Inferior parietal cortex (tissue), 1 donor: ENCODE measurements around the gene GRM4.

Experiments used
- DNase-seq: peaks from one replicate; pipeline ENCODE4 v3.0.0-alpha.2; 2016; ENCODE audit errors: extremely low spot score

The GRM4 gene

DNA sequence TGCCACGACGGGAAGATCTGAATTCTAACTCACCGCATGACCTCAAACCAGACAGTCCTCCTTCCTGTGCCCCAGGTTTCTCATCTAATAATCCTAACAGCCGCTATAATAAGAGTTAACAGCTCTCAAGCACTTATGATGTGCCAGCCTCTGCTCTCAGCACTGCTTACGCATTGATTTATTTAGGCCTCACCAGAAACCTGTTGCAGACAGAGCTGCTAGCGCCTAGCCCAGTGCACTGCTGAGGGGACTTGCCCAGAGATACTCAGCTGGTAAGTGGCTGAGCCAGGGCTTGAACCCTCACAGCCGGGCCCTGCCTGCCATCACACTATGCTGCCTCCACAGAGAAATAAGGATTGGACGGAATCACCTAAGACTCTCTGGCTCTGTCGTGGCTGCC is 37.7 kb downstream of the GRM4 start:
- no peak for DNase-seq

DNA sequence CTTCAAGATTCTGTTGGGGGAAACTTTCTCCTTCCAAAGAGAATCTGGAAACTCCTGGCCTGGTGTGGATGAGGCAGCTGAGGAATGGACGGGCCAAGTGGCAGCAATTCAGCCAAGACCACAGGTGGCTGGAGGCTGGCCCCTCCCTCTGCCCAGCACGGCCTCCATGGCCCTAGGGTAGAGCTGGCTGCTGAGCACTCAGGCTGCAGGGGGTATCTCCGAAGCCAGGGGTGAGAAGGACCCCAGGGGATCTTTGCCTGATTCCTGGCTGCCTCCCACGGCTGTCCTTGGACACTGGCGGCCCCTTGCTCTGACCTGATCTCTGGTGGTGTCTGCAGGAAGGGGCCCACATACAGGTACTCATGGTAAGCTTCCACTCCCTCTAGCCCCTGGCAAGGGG is 39.0 kb downstream of the GRM4 start:
- no peak for DNase-seq

DNA sequence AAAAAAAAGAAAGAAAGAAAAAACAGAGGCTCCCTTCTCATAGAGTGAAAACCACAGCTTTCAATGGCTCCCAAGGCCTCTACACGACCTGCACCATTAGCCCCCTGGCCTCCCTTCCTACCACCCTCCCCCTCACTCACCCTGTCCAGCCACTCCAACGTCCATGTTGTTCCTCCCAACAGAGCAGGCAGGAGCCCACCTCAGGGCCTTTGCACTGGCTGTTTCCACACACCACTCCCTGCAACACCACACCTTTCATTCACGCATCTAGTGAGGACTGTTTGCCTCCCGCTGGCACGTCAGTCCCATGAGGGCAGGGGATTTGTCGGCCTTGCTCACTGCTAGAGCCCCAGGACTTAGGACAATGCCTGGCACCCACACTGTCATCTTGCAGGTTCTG is 39.5 kb downstream of the GRM4 start:
- DNase-seq, result no peak

DNA sequence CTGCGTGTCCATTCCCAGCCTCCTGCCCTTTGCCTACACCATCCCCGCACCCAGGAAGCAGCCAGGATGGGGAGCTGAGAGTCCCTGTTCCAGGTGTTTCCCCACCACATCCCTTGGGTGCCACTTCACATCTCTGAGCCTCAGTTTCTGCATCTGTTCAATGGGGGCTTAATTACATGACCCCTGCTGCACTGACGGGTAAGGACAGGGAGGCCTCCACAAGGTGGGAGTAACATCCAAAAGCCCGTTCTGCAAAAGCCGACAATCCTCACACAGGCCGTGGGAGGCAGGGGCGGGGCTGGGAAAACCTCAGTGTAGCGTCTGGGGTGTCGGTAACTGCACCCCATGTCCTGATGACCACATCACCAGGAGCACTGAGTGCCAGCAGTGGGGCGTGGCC is 41.3 kb downstream of the GRM4 start:
- DNase-seq, result no peak

DNA sequence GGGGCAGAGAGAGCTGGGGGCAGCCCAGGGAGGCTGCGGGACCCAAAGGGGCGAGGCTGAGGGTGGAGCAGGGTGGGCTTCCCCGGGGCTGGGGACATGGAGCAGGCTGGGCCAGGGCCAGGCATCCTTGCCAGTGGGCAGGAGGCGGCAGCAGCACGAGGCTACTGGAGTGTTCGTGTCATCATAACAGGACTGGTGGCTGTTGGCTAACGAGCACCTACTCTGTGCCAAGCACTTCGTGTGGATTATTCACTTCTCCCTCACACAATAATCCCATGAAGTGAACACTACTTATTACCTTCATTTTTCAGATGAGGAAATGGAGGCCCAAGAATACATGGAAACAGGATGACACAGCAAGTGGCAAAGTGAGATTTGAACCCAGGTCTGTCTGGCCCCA is 41.7 kb downstream of the GRM4 start:
- DNase-seq, result no peak

DNA sequence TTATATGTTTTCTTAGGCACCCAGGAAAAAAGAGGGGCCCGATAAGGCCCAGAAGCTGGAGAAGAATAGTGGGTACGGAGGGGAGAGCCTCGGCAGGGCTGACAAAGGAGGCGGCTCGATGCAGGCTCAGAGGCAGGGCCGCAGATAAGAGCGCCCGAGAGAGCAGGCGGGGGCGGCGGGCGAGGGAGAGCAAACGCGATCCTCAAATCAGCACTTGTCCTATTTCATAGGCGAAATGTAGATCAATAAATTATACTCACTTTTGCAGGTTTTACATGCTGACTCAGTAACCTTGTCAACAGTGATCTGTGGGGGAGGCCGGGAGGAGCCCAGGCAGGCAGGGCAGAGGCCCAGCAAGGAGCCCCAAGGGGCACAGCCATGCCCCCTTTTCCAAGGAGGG is 42.6 kb downstream of the GRM4 start:
- DNase-seq, result no peak

DNA sequence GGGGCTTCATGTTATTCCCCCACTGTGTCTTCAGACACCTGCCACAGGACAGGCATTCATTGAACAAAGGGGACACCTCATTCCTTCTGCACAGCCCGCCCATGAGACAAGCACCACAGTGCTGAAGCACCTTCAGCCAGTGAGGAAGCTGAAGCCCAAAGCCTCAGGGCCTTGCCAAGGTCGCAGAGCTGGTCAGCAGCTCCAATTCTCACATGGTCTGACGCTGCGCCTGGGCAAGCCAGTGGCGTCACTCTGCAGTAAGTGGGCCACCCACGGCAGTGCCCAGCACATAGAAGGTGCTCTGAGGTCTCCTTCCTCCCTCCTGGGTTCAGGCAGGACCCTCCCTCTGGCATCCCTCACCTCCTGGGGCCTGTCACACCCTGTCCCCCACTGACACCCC is 43.2 kb downstream of the GRM4 start:
- no peak for DNase-seq

DNA sequence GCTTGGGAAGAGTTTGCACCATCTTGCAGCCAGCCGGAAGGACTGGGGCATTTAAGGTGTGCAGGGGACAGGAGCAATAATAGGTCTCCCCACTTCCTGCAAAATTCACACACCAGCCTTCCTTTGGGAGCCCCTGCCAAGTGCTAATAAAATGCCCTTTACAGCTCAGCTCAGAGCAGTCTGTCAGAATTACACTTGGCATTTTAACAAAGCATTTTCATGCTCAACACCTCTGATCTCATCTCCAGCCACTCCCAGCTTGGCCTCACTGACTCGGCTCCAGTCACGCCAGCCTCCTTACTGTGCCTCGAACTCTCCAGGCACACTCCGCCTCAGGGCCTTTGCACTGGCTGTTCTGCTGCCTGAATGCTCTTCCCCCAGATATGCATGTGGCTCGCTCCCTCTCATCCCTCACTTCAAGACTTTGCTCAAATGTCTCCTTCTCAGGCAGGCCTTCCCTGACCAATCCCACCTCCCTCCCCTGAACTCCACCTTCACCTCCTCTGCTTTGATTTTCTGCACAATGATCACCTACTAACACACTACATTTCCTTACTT is 43.7 kb downstream of the GRM4 start:
- no peak for DNase-seq

DNA sequence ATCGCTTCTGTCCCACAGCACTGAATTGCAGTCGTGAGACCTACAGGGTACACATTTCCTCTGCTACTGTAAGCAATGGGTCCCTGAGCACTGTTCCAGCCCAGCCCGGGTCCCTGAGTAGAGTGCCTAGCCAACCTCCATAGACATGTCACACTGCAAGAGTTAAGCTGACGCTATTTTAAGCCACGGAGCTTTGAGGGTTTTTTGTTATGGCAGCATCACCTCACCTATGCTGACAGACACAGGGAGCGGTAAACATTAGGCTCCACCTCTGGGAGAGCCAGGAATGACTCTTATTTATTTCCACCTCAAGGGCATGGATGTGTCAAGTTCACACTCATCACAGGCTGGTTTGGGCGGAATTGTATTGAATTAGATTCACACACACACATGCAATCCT is 45.1 kb downstream of the GRM4 start:
- DNase-seq, result no peak

DNA sequence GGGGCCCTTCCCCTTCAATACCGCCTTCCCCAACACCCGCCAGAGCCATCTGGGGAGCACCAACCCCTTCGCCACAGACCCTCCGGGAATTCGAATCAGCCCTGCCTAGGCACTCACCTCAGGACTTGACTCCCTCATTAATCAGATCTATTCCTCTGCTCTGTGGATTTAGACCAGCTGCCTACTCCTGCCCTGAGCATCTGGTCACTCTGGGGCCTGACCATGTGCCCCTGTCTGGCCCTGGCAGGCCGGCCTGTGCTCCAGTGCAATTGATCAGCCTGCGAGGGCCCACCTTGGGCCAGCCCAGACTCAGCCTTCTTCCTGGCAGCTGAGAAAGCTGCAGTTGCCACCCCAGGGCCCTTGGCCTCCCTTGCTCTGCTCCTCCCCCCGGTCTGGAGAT is 46.0 kb downstream of the GRM4 start:
- no peak for DNase-seq

DNA sequence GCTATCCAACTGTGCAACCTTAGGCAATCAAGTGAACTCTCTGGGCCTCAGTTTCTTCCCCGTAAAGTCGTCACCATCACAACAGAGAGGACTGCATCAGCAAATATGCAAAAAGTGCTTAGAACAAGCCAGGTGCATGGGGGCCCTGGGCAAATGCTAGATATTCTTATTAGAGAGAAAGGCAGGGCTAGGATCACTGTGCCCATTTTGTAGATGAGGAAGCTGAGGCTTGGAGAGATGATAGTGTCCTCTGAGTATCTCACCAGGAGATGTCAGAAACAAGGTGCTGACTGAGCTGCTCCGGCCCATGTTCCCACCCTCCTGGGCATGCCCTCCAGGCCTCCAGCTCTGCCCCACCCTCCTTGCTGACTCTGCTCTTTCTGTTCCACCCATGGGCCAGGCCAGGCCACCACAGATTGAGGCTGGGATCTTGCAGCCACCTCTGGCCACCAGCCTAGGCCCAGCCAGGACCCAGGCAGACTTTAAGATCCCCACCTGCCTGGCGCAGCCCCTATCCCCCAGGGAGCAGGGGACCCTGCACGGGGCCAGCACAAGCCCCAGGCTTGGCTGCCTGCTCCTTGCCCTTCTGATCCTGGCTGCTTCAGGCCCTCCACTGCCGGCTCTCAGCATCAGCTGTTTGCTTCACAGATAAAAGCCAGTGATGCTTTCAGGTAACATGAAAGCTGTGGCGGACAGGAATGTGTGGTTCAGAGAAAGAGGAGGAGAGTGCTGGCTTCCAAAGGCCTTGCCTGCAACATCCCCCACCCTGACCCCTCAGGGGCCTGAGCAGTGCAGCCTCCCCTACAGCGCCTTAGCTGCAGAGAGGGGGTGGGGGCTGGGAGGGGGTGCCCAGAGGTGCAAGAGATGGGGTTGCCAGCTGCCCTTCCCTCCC is 47.6 kb downstream of the GRM4 start:
- no peak for DNase-seq

DNA sequence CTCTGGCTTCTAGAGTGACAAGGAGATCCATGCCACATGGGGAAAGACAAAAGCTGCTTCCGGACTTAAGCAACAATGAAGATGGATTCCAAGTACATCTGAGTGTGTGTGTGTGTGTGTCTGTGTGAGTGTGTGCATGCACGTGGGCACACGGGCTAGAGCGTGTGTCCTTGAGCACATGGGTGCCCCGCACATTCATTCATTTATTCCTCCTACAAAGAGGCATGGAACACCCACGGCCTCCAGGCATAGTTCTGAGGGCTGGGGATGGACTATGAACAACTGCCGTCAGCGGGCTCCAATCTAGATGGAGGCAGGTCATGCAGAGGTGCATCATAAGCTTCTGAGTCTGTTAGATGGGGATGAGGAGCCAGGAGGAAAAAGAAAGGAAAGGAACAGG is 49.1 kb downstream of the GRM4 start:
- no peak for DNase-seq

DNA sequence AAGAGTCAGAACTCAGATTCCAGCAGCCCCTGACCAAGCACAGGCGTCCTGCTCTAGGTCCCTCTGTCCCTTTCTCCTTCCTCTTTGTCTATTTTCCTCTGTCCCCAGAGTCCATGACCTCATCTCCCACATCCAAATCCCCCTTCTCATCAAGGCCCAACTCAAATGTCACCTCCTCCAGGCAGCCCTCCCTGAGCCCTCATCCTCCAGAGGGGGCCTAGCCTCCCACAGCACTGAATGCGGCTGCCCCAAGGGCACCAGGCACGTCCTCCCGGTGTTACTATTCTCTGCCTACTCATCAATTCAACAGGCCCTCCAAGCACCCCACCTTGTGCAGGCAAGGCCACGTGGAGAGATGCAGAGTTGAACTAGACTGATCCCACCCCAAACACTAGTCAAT is 49.7 kb downstream of the GRM4 start:
- DNase-seq, result no peak

DNA sequence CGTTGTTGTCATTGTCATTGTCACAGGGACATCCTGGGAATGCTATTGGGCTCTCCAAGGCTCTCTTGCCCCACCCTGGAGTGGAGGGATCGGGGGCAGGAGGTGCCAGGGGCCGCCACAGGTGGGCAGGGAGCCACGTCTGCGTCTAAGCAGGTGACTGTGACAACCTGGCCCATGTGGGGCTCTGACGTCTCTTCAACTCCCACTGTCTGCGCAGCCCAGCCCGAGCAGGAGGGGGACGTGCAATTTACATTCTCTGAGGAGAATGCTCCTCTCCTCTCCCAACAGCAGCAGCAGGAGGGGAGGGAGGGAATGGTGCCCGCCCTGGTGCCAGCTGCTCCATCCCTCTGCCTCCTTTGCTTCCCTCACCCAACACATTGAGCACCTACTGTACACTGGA is 50.1 kb downstream of the GRM4 start:
- DNase-seq, result no peak

DNA sequence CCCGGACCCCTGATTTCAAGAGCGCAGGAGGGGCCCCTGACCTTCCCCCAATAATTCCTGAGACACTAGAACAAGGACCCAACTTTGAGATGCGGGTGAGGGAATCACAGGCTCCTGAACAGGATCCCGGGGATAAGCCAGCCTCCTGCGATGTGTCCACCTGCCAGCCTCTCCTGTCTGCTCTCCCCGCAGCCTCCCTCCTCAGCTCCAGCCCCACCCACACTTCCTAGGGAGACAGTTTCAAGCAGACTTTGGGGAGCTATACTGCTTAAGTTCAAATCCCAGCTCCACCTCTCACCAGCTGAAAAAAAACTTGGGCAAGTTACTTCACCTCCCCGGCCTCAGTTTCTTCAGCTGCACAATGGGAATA is 50.8 kb downstream of the GRM4 start:
- no peak for DNase-seq

DNA sequence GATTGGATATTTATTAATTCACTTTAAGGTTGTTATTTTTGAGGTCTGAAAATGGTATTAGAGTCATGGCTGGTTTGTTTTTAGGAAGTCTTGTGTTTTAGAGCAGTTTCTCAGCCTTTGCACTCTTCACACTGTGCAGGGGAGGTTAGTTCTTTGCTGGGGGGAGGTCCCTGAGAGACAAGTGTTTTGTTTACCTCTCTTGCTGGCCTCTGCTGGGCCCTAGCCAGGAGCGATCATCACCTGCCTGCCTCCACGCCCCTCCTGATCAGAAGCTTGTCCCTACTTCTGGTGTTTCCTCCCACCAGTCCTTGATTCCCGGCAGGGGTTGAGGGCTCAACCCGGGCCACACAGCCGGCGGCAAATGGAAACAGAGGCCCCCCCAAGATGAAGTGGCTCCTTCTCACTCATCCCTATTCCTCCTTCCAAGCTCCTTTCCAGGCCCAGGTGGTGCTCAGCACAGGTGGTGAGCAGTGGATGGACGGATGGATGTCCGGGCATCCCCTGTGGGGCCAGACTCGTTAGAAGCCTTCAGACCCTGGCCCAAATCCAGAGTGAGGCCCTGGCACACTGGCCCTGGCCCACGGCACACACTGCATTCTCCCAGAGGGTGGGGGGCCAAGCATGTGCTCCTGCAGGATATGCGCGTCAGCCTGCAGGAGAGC is 51.3 kb downstream of the GRM4 start:
- DNase-seq, result no peak

DNA sequence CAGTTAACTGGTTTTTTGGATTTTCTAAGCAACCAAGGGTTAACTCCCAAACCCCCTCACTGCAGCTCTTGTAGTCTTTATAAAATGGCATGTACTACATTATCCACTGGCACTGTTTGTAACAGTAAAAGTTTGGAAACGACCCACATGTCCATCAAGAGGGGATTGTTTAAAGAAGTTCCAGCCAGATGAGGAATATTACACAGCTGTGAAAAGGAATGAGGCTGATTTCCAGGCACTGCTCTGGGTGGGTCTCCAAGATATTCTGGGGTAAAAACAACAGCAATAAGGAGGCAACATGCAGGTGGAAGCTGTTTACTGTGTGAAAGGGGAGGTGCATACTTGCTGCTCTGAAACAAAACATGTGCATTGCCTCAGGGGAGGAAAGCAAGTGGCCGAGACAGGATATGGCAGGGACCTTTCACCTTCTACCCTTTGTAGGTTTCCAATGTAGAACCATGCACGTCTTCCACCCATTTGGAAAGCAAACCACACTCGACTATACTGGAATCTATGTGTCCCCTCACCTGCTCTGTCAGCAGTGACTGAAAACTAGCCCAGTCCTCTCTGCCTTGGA is 51.9 kb downstream of the GRM4 start:
- DNase-seq, result no peak

DNA sequence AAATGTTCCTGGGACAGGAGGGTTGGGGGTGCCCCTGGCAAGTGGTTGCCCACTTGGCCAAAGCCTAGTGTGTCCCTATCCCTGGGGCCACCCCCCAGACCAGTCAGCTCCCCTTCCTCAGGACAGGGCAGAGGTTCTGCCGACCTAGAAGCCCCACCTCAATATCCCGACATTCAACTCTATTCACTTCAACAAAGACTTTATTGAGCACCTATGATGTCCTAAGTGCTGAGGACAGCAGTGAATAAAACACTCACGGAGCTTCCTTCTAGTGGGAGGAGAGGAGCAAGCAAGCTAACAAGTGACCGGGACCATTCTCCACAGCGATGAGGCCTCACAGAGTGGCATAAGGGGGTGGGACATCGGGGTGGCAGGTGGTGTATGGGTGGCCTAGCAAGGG is 52.7 kb downstream of the GRM4 start:
- no peak for DNase-seq

DNA sequence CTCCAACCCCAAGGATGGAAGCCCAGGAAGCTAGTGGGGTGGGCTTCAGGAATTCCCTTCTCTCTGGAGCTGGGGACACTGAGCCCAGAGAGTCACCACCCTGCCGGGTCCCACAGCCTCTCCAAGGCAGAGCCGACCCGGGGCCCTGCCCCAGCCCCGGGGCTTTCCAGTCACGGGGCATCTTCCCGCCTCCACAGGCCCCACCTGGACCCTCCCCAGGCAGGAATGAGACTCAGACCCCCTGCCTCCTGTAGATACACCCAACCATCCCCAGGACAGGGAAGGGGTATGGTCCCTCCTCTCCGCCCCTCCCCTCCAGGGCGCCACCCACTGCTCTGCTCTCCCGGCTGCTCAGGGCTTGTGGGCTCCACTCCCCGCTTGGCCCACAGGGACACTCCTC is 53.3 kb downstream of the GRM4 start:
- no peak for DNase-seq

DNA sequence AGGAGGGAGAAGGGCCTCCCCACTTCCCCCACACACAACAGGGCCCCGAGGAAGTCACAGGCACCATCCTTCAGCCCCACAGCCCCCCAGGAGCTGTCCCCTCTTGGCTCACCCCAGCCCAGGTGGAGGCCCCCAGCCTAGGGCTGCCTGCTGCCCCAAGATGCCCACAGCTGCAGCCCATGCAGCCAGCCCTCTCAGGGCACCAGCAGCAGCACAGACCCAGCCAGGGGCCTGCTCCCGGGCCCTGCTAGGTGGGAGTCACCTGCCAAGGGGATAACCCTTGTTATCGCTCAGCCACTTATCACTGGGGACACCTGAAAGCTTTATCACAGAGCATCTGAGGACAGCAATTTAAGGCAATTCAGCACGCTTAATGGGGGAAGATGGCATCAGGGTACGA is 55.0 kb downstream of the GRM4 start:
- no peak for DNase-seq

DNA sequence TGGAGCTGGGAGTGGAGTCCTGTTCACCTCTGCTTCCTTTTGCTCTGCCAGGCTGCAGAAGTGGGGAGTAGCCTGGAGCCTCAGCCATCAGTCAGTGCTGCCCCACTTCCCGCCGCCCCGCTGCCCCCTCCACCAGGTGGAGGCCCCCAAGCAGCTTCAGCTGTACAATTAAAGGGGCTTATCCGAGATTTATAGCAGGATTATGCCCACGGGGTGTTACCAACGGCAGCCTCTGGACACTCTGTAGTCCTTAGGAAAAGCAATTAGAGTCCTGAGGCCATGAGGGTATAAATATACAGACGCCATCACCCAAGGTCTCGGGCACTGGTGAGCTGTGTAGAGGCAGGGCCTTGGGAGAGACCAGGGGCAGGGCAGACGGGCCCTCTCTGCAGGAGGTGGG is 55.4 kb downstream of the GRM4 start:
- DNase-seq, result no peak

DNA sequence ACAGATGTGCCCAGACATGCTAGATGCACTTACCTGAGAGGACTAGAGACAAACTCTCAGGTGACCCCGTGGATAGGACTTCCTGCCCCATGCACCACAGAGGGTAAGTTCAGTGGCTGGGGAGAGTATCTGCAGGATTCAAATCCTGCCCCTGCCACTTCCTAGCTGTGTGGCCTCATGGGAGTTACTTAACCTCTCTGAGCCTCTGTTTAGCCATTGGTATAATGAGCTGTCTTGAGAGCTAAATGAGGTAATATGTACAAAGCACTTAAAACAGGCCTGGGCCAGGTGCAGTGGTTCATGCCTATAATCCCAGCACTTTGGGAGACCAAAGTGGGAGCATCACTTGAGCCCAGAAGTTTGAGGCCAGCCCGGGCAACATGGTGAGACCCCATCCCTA is 59.3 kb downstream of the GRM4 start:
- no peak for DNase-seq
